Upper lobe of left lung (tissue), 4 donors: Measurements from ENCODE around the gene AP5S1.
"Not testable (repeated sequence)": the region's sequence is repeated elsewhere in the genome, so short reads cannot be mapped to it uniquely, and the experiment has no call there.

Experiments used
- CTCF ChIP-seq, 6 experiments: fragments of 450-650 bp in 4 of 6; fragments of 200-600 bp in 2 of 6; sonication (generic) in 2 of 6; IDR thresholded peaks; one replicate each; pipeline ENCODE4 v1.5.1; 2016 to 2019; ENCODE audit warnings: antibody characterized with exemption in 6 of 6
- EP300 ChIP-seq, 4 donors: sonication (generic); formaldehyde crosslinking; IDR thresholded peaks; one replicate each; pipeline ENCODE4 v1.5.1; 2017; ENCODE audit warnings: antibody characterized with exemption in 4 of 4, control low read depth in 2 of 4
- POLR2A ChIP-seq, 4 donors: fragments of 450-650 bp; IDR thresholded peaks; one replicate each; pipeline ENCODE4 v1.5.1; 2016 to 2017; ENCODE audit warnings: antibody characterized with exemption in 4 of 4, mild to moderate bottlenecking in 2 of 4
- POLR2AphosphoS5 ChIP-seq, 2 donors: sonication (generic); formaldehyde crosslinking; IDR thresholded peaks; one replicate each; pipeline ENCODE4 v1.5.1; 2017; ENCODE audit warnings: antibody characterized with exemption in 2 of 2

GRCh38 chr20:3843990-3844619 is 23.8 kb downstream of the AP5S1 start:
- TF ChIP-seq POLR2A, EP300, CTCF, POLR2AphosphoS5 (IDR thresholded peaks at IDR 0.05): not testable (repeated sequence)
